GM18858 (cell line): ENCODE results near the gene LDLRAD3.
"Not testable (repeated sequence)": the region's sequence is repeated elsewhere in the genome, so short reads cannot be mapped to it uniquely, and the experiment has no call there.

Experiments used
- ATAC-seq: cut with Tn5 transposase; IDR thresholded peaks from one replicate; pipeline ENCODE4 v1.9.1; 2021; ENCODE audit not compliant: unreplicated experiment

The LDLRAD3 gene

GRCh38 chr11:36156161-36156816, 212.4 kb downstream of the LDLRAD3 start:
- no peak for ATAC-seq

- no peak for ATAC-seq
Measured at GRCh38 chr11:36156817-36157519, 213.1 kb downstream of the LDLRAD3 start.

GRCh38 chr11:36160091-36160490, 216.2 kb downstream of the LDLRAD3 start:
- ATAC-seq = no peak

GRCh38 chr11:36161572-36161971, 217.7 kb downstream of the LDLRAD3 start:
- no peak for ATAC-seq

GRCh38 chr11:36162006-36162882, 218.4 kb downstream of the LDLRAD3 start:
- no peak for ATAC-seq

GRCh38 chr11:36162883-36163434, 219.1 kb downstream of the LDLRAD3 start:
- ATAC-seq = no peak

- no peak for ATAC-seq
Measured at GRCh38 chr11:36164506-36165250, 220.8 kb downstream of the LDLRAD3 start.

GRCh38 chr11:36165621-36166397, 221.9 kb downstream of the LDLRAD3 start:
- ATAC-seq = no peak

GRCh38 chr11:36167073-36167472, 223.2 kb downstream of the LDLRAD3 start:
- no peak for ATAC-seq

- ATAC-seq = no peak
Measured at GRCh38 chr11:36167729-36168128, 223.9 kb downstream of the LDLRAD3 start.

GRCh38 chr11:36177836-36178235, 234.0 kb downstream of the LDLRAD3 start:
- no peak for ATAC-seq

- no peak for ATAC-seq
Measured at GRCh38 chr11:36186340-36187175, 242.7 kb downstream of the LDLRAD3 start.

GRCh38 chr11:36187622-36188021, 243.8 kb downstream of the LDLRAD3 start:
- no peak for ATAC-seq

GRCh38 chr11:36189735-36190134, 245.9 kb downstream of the LDLRAD3 start:
- not testable (repeated sequence) for ATAC-seq

GRCh38 chr11:36191941-36192340, 248.1 kb downstream of the LDLRAD3 start:
- ATAC-seq = no peak

GRCh38 chr11:36192425-36193289, 248.8 kb downstream of the LDLRAD3 start:
- ATAC-seq = no peak

GRCh38 chr11:36193290-36193619, 249.4 kb downstream of the LDLRAD3 start:
- no peak for ATAC-seq

GRCh38 chr11:36193721-36194120, 249.9 kb downstream of the LDLRAD3 start:
- no peak for ATAC-seq
